ELF-1 (cell line): ENCODE measurements around the gene MARK3.

ENCODE experiments used
- DNase-seq: peaks from one replicate; pipeline ENCODE4 v3.0.0-alpha.2; 2016; ENCODE audit warnings: low read depth, low spot score

Gene MARK3

DNA sequence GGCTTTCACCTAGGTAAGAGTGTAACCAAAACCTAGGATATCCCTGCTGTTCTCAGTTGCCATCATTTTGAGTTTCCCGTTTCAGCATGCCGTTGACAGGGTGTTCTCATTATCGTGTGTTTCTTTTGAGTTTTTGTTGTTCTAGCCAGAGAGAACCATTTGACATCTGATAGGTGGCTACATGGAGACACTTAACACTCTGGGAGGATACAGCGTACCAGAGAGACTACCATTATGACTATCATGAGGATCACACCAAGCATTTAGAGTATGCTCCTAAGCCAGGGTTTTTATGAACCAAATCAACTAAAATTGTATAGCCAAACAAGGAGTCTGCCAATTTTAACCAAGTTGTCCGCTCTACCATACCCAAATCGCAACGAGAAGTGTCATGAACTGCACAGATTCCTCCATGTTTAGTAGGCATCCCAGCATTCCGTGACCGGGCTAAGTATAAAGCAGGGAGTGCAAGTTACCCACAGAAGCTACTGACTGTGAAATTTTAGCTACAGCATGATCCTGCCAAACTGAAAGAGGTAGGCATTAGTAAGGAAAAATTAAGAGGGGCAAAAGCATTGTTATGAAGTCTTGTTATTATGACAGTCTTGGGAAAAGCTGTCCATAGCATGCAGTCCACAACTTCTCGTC is 48.8 kb downstream of the MARK3 start:
- no peak for DNase-seq

DNA sequence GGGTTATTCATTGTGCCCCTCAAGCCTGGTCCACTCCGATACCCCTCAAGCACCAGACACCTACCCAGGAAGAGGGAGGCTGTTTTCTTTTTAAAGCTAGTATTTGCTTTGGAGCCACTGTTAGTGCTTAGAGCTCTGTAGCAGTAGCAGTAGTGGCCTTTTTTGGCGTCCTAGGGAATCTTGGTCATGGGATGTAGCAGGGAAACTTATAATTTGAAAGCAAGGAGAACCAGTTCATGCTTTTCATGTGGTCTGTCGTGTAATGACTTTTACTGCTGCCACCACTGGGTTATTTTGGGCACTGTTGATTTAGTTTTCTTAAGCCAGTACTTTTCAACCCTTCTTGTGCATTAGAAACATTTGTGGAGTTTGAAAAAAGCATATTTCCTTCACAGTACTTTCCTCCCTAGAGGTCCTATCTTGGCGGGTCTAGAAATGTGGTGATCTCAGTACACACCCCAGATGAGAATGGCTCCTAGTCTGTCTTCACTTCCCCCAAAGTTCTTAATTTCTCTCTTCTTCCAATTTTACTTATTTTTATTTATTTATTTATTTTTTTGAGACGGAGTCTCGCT is 49.7 kb downstream of the MARK3 start:
- DNase-seq: no peak

DNA sequence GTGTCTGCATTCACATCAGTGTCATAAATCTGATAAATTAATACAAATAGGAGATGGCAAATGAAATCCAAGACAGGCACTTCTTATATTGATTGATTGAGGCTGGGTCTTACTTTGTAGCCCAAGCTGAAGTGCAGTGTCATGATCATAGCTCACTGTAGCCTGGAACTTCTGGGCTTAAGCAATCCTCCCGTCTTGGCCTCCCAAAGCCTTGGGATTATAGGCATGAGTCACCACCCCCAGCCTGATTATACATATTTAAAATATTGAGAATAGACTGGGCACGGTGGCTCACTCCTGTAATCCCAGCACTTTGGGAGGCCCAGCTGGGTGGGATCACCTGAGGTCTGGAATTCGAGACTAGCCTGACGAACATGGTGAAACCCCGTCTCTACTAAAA is 51.3 kb downstream of the MARK3 start:
- no peak for DNase-seq

DNA sequence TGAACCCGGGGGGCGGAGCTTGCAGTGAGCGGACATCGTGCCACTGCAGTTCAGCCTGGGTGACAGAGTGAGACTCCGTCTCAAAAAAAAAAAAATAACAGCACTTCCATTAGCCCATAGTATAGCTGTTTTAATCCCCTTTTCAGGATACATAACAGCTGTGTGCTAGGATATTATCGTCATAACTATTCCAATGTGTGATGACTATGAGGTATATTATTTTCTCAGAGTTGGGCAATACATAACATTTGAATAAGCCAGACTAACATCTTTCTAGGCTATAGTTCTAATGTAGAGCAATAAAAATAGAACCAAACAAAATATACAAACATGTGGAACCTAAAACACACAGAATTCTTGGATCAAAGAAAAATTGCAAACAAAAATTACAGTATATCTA is 57.1 kb downstream of the MARK3 start:
- DNase-seq: no peak

DNA sequence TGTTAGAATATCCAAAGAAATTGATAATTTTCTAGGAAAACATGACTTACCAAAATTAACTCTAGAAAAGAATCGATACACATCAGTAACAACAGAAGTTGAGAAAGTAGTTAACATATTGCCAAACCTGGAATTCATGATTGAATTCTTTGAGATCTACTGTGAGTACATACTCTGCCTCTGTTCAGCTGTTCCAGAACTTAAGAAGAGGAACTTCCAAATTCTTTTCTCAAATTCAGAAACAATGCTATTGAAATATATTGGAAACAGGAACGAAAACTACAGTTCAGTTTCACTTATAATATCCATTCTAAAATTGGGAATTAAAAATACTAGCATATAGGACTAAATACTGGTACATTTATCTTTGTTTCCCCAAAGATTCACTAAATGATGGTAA is 57.9 kb downstream of the MARK3 start:
- no peak for DNase-seq

DNA sequence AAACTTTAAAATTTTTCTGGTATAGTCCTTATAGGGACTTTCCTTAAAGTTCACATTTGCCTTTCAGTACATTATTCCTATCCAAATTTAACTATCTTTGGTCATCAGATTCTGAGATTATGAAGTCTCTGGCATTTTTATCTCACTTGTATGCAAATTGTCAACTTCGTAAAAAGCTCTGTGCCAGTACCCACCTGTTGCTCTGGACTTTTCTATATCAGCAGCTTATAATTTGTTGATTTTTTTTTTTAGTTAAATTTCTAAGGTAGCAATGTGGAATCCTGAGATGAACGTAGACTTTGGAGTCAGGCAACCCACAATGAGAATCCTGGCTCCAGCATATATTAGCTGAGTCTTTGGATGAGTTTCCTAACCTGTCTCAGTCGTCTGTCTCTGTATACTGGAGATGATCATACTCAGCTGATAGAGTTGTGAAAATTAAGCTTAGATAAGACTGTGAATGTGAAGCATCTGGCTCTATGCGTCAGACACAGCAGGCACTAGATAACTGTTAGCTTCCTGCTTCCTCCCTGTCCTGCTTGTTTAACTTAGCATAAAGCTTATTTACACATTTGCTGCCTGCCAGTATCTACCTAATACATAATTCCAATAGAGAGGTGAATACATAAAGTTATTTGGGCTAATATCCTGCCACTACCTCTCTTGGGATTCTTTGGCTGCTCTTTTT is 59.8 kb downstream of the MARK3 start:
- DNase-seq: no peak

DNA sequence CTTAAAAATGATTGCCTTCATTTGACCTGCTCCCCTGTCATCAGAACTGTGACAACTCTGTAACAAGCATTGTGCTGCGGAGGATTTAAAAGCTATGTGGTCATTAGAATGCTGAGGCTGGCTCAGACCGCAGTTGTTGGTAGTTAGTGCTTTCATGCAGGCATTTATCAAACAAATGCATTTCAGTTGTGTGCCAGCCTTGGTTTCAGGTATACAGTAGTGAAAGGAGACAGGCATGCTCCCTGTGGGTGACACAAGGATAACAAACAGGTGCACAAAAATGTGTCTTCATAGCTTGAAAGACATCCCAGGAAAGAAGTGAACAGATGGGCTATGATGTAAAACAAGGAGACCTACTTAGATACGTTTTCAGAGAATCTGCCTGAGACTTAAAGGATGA is 60.6 kb downstream of the MARK3 start:
- DNase-seq: no peak

DNA sequence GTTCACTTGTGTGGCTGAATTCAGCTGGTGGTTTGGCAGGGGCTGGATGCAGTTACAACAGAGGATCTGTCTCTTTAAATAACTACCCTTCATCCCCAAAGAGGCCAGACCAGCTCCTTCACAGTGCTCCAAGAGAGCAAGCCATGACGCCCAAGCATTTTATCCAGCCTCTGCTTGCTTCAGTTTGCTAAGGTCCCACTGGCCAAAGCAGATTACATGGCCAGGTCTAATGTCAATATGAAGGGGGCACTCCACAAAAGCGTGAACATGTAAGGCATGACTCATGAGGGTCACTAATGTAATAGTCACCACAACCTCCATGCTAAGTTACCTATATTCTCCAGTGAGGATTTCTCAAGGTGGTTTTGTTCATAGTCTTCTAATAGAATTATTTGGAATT is 62.9 kb downstream of the MARK3 start:
- no peak for DNase-seq

DNA sequence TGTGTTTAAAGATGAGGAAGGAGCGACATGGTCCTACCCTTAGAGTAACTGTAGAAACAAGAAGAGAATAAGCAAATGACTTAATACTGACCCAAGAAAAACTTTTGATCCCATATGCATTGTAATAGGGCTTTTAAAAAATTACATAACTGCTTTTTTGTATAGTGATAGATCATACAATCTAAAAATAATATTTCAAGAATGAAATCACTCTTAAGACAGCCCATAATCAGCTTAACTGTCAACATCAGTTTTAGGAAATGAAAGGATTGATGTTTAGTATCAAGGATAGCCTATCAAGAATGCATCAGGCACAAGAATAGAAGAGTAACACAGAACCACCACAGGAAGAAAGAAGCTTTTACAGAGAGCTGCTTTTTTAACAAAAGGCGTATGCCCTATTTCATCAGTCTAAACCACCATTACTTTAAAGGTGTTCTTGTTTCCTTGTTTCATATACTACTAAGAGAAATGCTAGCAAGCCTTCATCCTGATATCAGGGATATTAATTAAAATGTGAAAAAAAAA is 64.5 kb downstream of the MARK3 start:
- no peak for DNase-seq

DNA sequence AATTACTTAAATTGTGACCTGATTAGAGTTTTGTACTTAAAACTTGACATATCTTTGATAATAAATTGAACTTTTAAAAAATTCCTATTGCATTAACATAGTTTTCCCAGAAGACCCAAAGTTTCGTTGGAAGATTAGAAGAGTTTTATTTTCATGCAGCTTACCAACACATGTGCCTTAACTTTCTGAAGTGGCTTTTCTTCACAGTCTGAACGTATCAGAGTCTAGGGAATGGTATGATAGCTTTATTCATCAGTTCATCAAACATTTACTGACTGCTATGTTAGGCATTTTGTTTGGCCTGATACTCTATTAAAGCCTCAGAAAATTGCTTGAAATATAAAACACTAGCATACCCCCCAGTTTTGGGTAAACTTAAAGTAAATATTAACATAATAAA is 65.2 kb downstream of the MARK3 start:
- no peak for DNase-seq

DNA sequence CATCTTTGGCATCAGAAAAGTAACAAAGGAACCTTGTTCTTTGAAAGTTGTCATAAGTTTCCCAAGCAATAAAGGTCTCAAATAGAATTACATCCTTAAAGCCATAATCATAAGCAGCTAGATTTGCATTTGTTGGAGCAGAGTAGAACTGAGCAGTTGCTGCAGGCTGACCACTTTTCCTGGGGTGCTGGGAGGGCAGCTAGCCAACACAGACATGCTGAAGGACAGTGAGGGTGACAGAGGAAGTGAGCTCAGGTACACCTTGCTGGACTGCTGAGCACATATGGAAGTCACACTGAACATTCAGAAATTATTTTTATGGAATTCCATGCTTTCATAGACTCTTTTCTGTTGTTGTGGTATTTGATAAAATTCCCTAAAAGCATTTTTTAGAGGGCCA is 66.2 kb downstream of the MARK3 start:
- DNase-seq: no peak

DNA sequence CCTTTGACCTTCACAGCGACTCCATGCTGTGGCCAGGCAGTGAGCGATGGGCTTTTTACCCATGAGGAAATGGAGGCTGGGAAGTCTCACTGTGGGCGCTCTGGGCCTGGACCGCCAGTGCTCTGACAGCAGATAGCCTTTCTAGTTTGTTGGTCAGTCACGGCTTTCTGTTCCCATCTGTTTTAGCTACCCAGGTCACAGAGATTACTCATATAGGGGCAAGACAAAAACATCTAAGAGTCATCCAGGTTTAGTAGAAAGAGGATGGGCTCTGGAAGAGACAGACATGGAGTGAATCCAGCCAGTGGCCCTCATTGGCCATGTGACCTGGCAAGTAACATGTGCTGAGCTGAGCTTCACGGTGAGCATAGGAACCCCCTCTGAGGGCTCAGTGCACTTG is 68.6 kb downstream of the MARK3 start:
- DNase-seq: no peak

DNA sequence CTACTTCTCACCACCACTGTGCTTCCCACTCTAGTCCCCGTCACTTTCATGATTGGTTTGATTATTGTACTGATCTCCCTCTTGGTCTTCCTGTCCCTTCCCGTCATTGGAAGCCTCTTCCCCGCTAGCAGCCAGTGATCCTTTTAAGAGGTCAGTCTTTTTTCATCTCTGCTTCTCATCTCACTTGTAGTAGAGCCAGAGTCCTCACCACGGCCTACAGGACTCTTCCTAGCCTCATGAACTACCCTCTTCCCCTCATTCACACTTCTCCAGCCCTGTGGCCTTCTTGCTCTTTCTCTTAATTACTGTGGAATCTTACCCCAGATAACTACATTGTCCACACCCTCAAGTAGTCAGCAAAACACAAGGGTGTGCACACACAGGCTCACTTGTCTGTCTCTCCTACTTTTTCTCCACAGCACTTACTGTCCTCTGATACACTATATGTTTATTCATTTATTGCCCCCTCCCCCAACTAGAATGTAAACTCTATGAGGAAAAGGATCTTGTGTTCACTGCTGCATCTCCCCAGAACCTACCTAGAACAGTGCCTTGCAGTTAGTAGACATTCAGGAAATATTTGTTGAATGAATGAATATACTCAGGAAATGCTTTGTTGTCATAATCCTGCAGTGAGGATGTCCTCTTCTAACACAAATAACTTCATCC is 71.1 kb downstream of the MARK3 start:
- DNase-seq: no peak

DNA sequence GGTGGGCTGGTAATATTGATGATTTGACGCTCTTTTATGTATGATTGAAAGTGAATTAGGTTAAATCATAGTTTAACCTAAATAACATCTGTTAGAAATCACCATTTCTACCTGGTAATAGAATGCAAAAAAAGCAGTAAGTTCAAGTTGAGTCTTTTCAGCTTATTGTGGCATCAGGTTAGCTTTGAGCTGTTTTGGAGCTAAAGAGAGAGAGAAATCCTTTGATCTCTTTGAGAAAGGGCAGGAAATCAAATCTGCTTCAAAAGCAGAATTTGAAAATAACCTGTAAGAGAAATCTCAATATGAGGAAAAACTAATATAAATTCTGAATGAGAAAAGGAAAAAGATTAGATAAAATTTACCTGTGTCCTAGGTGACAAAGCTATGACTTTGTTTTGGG is 75.2 kb downstream of the MARK3 start:
- no peak for DNase-seq

DNA sequence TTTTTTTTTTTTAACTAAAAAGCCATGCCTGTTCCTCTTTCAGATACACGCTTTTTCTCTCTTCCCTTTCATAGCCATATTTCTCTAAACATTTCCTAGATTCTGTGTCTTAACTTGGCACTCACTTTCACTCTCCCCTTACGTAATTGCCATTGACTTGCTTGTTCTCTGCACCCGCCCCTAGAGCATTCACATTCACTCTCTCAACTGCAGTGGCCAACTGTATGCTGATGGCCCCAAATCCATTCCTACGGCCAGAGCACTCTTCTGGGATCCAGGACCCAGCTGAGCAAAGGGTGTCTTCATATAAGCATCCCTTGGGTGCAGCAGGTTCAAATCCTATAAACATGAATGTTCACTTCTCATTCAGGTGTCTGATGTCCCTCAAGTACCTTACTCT is 77.9 kb downstream of the MARK3 start:
- DNase-seq: no peak

DNA sequence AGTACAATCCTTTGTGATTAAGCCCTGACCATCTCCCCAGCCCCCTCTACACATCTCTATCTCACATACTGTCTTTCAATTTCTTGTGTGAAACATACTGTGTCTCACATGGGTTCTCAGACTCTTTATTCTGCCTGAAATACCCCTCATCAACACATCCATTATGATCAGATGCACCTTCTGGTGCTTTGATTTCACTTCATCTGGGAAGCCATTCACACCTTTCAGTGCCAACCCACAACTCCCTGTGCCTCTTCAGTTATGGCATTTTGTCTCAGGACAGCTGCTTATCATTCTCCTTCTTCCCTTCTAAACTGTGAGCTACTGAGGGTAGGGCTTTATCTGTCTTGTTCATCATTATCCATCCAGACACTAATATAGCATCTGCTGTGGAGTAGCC is 78.6 kb downstream of the MARK3 start:
- DNase-seq: no peak

DNA sequence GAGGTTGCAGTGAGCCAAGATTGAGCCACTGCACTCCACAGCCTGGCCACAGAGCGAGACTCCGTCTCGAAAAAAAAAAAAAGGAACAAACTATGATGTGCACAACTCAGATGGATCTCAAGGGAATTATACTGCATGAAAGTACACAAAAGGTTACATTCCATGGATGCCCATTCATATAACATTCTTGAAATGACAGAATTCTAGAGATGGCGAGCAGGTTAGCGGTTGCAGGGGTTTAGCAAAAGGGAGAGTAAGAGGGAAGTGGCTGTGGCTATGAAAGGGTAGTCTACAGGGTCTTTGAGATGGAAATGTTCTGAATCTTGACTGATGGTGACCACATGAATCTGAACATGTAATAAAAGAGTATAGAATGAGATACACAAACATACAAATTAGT is 87.7 kb downstream of the MARK3 start:
- DNase-seq: no peak

DNA sequence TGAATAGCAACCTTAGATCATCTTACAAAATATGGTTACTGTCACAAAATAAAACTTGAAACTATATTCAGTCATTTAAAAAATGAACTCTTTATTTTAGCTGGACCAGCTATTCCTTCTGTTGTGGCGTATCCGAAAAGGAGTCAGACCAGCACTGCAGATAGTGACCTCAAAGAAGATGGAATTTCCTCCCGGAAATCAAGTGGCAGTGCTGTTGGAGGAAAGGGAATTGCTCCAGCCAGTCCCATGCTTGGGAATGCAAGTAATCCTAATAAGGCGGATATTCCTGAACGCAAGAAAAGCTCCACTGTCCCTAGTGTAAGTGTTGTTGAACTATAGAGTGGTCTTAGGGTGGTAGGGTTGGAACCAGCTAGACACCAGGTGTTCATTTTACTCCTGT is 89.7 kb downstream of the MARK3 start:
- DNase-seq: no peak

DNA sequence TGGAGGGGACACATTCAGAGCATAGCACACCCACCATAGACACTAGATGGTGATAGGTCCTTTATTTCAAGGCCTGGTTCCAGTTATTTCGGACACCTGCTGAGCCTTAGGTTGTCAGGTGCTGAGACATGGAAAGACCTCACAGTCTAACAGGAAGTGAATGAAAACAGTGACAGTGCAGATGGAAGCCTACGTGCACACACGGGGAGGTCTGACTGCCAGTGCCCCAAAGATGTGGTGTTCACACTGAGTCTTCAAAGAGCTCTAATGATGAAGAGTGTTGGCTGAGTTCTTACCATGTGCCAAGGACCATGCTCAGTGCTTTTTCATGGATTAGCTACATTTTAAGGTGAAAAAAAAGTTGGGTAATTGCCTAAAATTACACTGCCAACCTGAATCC is 90.8 kb downstream of the MARK3 start:
- DNase-seq: no peak

DNA sequence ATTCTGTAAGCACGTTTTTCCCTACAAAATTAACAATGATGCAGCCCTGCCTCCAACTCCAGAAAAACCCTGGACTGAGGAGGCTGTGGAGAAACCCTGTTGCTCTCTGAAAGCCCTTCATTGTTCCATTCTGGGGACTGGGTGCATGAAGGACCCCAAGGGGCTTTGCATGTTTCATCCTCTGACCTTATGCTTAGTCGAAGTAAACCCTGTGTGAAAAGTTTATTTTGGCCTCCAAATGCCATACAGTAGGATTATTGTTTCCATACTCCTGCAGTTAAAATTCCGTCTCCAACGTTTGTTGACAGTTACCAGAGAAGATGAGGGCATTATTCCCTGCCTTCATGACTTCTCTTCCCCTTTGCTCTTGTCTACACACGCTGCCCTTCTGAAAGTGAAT is 91.4 kb downstream of the MARK3 start:
- DNase-seq: no peak

DNA sequence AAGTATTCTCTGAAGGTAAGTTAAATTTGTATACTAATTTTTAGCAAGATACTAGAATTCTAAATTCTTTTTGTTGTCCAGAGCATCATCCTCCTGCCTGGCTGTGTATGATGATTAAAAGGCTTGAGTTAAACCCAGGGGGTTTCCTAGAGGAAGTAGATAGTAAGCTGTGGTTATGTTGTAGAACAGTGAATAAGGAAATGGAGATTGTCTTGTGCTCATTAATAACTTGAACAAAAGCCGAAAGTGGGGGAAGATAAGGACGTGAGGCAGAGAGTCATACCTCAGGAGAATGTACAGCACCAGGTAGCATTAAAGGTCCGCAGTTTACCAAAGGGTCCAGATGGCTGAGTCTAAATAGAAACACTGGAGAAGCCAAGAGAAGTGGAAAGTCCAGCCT is 95.4 kb downstream of the MARK3 start:
- DNase-seq: no peak

DNA sequence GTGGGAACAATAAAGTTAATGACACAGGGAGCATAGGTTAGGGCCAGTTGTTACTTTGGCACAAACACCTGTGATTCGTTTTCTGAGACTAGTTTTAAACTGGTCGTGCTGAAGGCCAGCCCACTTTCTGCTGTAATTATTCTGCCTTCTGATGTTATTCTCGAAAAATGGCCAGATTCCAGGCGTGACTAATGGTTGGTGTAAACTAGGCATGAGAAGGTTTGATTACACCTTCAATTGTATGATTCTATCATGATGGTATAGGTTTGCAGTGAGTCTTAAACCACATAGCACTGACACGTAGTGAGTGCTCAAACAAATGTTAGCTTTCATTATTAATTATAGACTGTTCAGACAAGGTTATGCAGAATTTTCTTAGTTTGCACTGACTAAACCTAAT is 98.4 kb downstream of the MARK3 start:
- no peak for DNase-seq

DNA sequence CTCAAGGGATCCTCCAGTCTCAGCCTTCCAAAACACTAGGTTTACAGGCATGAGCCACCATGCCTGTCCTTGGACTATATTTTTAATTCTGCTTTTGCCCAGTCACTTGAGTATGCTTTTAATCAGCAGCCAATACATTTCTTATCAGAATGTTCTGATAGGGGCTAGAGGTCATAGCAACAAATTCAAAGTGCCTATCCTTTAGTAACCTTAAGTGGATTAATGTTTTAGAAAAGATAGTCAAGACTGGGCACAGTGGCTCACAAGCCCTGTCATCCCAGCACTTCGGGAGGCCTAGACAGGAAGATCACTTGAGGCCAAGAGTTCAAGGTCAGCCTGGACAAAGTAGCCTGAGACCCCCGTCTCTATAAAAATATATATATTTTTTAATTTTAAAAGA is 100.3 kb downstream of the MARK3 start:
- DNase-seq: no peak
